OCI-LY7 (cell line): ENCODE results near the gene CRHR1.

ENCODE experiments used
- CTCF ChIP-seq: fragments of 200-600 bp; sonication (generic); conservative IDR thresholded peaks from 2 replicates; pipeline ENCODE4 v1.5.1; 2014; ENCODE audit warnings: mild to moderate bottlenecking, antibody characterized with exemption, low read length, moderate library complexity, mixed read lengths
- EZH2phosphoT487 ChIP-seq: fragments of 200-600 bp; sonication (generic); IDR thresholded peaks from 2 replicates; pipeline ENCODE4 v1.6.1; 2018; ENCODE audit warnings: low read depth, borderline replicate concordance, mild to moderate bottlenecking, mixed run types, antibody characterized with exemption, low read length, moderate library complexity, mixed read lengths

- TF ChIP-seq CTCF (no peak), EZH2phosphoT487 (no peak)
These were observed 5.8 kb downstream of the CRHR1 start for GRCh38 chr17:45789874-45790273.
